IMR-90 (cell line): ENCODE data around the gene EIF3A. TPM values are rescaled to one million over a fixed set of nuclear protein-coding genes. Genes with fewer than 3 reads are reported as not detected.

Source experiments
- ATAC-seq: fragments of 200-7000 bp; cut with Tn5 transposase; 2 replicates; pipeline ENCODE4 v1.9.1; 2020; ENCODE audit warnings: low read depth, mild to moderate bottlenecking, moderate library complexity
- BruUV-seq: library from RNA; stranded (reverse); fragments of 400-500 nt; replicated peaks from 2 replicates; lab custom pipeline; 2021; lab: Mats Ljungman, UMichigan
- CTCF ChIA-PET: fragments of 300-600 bp; formaldehyde crosslinking; extraction: SDS; loops from one replicate; lab custom pipeline; 2021; ENCODE audit warnings: antibody characterized with exemption; lab: Yijun Ruan, JAX
- POLR2A ChIA-PET: fragments of 300-600 bp; sonication (Branson Sonifier 250); formaldehyde crosslinking; loops from one replicate; lab custom pipeline; 2022; ENCODE audit warnings: antibody characterized with exemption; ENCODE audit not compliant: unreplicated experiment; lab: Charles Lee
- DNase-seq: peaks from one replicate; pipeline ENCODE4 v3.0.0; 2013
- H2AFZ ChIP-seq: replicated peaks from 2 replicates; pipeline ENCODE3; 2013; ENCODE audit warnings: low read length, mild to moderate bottlenecking; ENCODE audit not compliant: poor library complexity
- H2AK5ac ChIP-seq: 2 replicates; pipeline ENCODE4 v1.6.1; 2013; ENCODE audit warnings: low read depth, low read length, inconsistent platforms
- H2AK9ac ChIP-seq: replicated peaks from 2 replicates; pipeline ENCODE3; 2013; ENCODE audit warnings: mild to moderate bottlenecking, low read depth, low read length, moderate library complexity; ENCODE audit not compliant: poor library complexity
- H2BK120ac ChIP-seq: 2 replicates; pipeline ENCODE4 v1.6.1; 2013; ENCODE audit warnings: low read depth, low read length, inconsistent platforms
- H2BK15ac ChIP-seq: 3 replicates; pipeline ENCODE4 v1.6.1; 2013; ENCODE audit warnings: low read depth, low read length, inconsistent platforms
- H2BK20ac ChIP-seq: 2 replicates; pipeline ENCODE4 v1.6.1; 2013; ENCODE audit warnings: low read depth, mild to moderate bottlenecking, inconsistent platforms, low read length, moderate library complexity
- H2BK5ac ChIP-seq: 2 replicates; pipeline ENCODE4 v1.6.1; 2013; ENCODE audit warnings: mild to moderate bottlenecking, low read depth, low read length, inconsistent platforms; ENCODE audit not compliant: poor library complexity, severe bottlenecking
- H3K14ac ChIP-seq: replicated peaks from 2 replicates; pipeline ENCODE4 v1.6.1; 2013; ENCODE audit warnings: low read depth, low read length, inconsistent platforms
- H3K18ac ChIP-seq: 2 replicates; pipeline ENCODE4 v1.6.1; 2013; ENCODE audit warnings: low read depth, low read length, control low read depth
- H3K23ac ChIP-seq: 2 replicates; pipeline ENCODE4 v1.6.1; 2013; ENCODE audit warnings: low read depth, low read length, inconsistent platforms
- H3K27ac ChIP-seq: 2 replicates; pipeline ENCODE4 v1.5.1; 2013; ENCODE audit warnings: mild to moderate bottlenecking, control low read depth, low read length; ENCODE audit not compliant: insufficient read depth
- H3K27me3 ChIP-seq: 2 replicates; pipeline ENCODE4 v1.6.1; 2013; ENCODE audit warnings: low read length; ENCODE audit not compliant: control insufficient read depth, insufficient read depth
- H3K36me3 ChIP-seq: 2 replicates; pipeline ENCODE4 v1.6.1; 2013; ENCODE audit warnings: low read length, mixed read lengths; ENCODE audit not compliant: control insufficient read depth, insufficient read depth
- H3K4ac ChIP-seq: 2 replicates; pipeline ENCODE4 v1.6.1; 2013; ENCODE audit warnings: low read depth, low read length, inconsistent platforms
- H3K4me1 ChIP-seq: 2 replicates; pipeline ENCODE4 v1.6.1; 2013; ENCODE audit warnings: low read length, mixed read lengths; ENCODE audit not compliant: control insufficient read depth, insufficient read depth
- H3K4me2 ChIP-seq: 2 replicates; pipeline ENCODE4 v1.6.1; 2013; ENCODE audit warnings: low read depth, mild to moderate bottlenecking, control low read depth, low read length, moderate library complexity
- H3K4me3 ChIP-seq: 2 replicates; pipeline ENCODE4 v1.5.1; 2013; ENCODE audit warnings: low read depth, mild to moderate bottlenecking, control low read depth, low read length, moderate library complexity; ENCODE audit not compliant: insufficient read depth
- H3K56ac ChIP-seq: 2 replicates; pipeline ENCODE4 v1.6.1; 2013; ENCODE audit warnings: low read length, inconsistent platforms; ENCODE audit not compliant: insufficient read depth; ENCODE audit errors: extremely low read depth
- H3K79me1 ChIP-seq, 2 experiments: 2 replicates each; pipeline ENCODE4 v1.6.1; 2013; ENCODE audit warnings: low read length in 2 of 2, inconsistent platforms in 1 of 2, low read depth in 1 of 2
- H3K9ac ChIP-seq: 2 replicates; pipeline ENCODE4 v1.6.1; 2013; ENCODE audit warnings: low read depth, low read length, control low read depth
- H3K9me1 ChIP-seq: 2 replicates; pipeline ENCODE4 v1.6.1; 2013; ENCODE audit warnings: low read length, inconsistent platforms; ENCODE audit not compliant: insufficient read depth
- H3K9me3 ChIP-seq: 2 replicates; pipeline ENCODE4 v1.6.1; 2013; ENCODE audit warnings: low read length; ENCODE audit not compliant: control insufficient read depth, insufficient read depth
- H4K20me1 ChIP-seq: 2 replicates; pipeline ENCODE4 v1.6.1; 2013; ENCODE audit warnings: low read length, inconsistent platforms; ENCODE audit not compliant: insufficient read depth
- H4K5ac ChIP-seq: 2 replicates; pipeline ENCODE4 v1.6.1; 2013; ENCODE audit warnings: mild to moderate bottlenecking, low read depth, low read length, control low read depth
- H4K8ac ChIP-seq, 2 experiments: 2 replicates each; pipeline ENCODE4 v1.6.1; 2013; ENCODE audit warnings: low read depth in 2 of 2, low read length in 2 of 2, control low read depth in 1 of 2, inconsistent platforms in 1 of 2
- H4K91ac ChIP-seq: 2 replicates; pipeline ENCODE4 v1.6.1; 2013; ENCODE audit warnings: low read depth, low read length, inconsistent platforms; ENCODE audit not compliant: insufficient read depth
- RAD21 ChIP-seq: IDR thresholded peaks from 2 replicates; pipeline ENCODE4 v1.6.1; 2012; ENCODE audit warnings: low read length, improper control_type of control experiment
- RCOR1 ChIP-seq: IDR thresholded peaks from 2 replicates; pipeline ENCODE4 v1.6.1; 2012; ENCODE audit warnings: mild to moderate bottlenecking, low read length, improper control_type of control experiment; ENCODE audit not compliant: insufficient replicate concordance
- USF2 ChIP-seq: fragments of 150-350 bp; IDR thresholded peaks from 2 replicates; pipeline ENCODE4 v1.6.1; 2017; ENCODE audit warnings: mild to moderate bottlenecking, antibody characterized with exemption, low read length, low read depth
- WGBS, 2 experiments: methylation state at CpG; one replicate each; pipeline versions ENCODE4 v1.1.5 to v1.1.7; 2013; ENCODE audit warnings: missing lambda C conversion rate in 2 of 2; ENCODE audit not compliant: insufficient read length in 1 of 2; ENCODE audit errors: extremely low coverage in 2 of 2; 5-methylcytosine and 5-hydroxymethylcytosine counted together
- dilution Hi-C: fragments of 300-500 bp; cut with HindIII; formaldehyde crosslinking; loops from one replicate; pipeline ENCODE4 v1.14.3; 2018; ENCODE audit warnings: low sequenced_read_pairs; ENCODE audit not compliant: unreplicated experiment
- in situ Hi-C: fragments of 300-500 bp; cut with MboI; formaldehyde crosslinking; loops from 3 replicates; pipeline ENCODE4 v1.14.3; 2019; ENCODE audit warnings: low sequenced_read_pairs, inconsistent platforms, mixed read lengths
- intact Hi-C: fragments of 100-400 bp; cut with micrococcal nuclease; formaldehyde crosslinking; loops from 2 replicates; pipeline ENCODE4 v1.10.0; 2022
- polyA plus RNA-seq, 3 experiments: library from polyadenylated mRNA; depleted of rRNA; stranded (reverse); fragments of >200 nt; gene quantifications; 2 replicates each; pipeline ENCODE4 v1.2.3, GENCODE V29; 2012; ENCODE audit warnings: low replicate concordance in 1 of 3
- total RNA-seq: library from RNA; depleted of rRNA; stranded (reverse); fragments of >200 nt; gene quantifications from 2 replicates; pipeline ENCODE4 v1.2.3, GENCODE V29; 2012

Gene EIF3A
- total and polyA plus RNA-seq, 2 of the 4 experiments (the other 2 are of a cell fraction) = 49.6 to 145 TPM

DNA sequence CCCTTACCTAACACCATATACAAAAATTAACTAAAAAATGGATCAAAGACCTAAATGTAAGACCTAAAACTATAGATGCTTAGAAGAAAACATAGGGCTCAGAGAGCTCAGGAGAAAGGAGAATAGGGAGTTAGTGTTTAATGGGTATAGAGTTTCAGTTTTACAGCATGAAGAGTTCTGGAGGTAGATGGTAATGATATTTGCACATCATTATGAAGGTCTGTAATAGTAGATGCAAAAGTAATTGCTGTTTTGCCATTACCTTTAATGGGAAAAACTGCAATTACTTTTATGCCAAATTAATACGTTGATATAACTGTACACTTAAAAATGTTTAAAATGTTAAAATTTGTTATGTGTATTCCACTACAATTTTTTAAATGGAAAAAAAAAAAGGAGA lies 90.3 kb downstream of the EIF3A start:
- Histone ChIP-seq H3K9me3 (peaks cover 3% of the 10 kb centered on the region), H4K5ac (no peak overlapping the region), H3K4me2 (no peak overlapping the region), H3K9ac (no peak overlapping the region), H2AK5ac (no peak overlapping the region), H3K14ac (no peak overlapping the region), H4K91ac (no peak overlapping the region), H3K9me1 (no peaks in the 10 kb centered on the region), H3K4ac (no peak overlapping the region), H3K4me3 (no peak overlapping the region), H2BK15ac (no peak overlapping the region), H3K56ac (no peak overlapping the region), H2AFZ (no peak overlapping the region), H2BK5ac (no peak overlapping the region), H3K79me1 (no peaks in the 10 kb centered on the region), H4K20me1 (no peaks in the 10 kb centered on the region), H3K27ac (no peak overlapping the region), H4K8ac (no peak overlapping the region), H3K23ac (no peak overlapping the region), H2AK9ac (no peak overlapping the region), H3K4me1 (no peaks in the 10 kb centered on the region), H3K18ac (no peak overlapping the region), H2BK120ac (no peak overlapping the region), H3K36me3 (no peaks in the 10 kb centered on the region), H2BK20ac (no peak overlapping the region), H3K27me3 (peaks cover 30% of the 10 kb centered on the region)
- no CpG with 5 or more reads among the region's 1 CpG for WGBS, 2 experiments
- ChIA-PET CTCF (no interaction called here), POLR2A (no interaction called here)
- BruUV-seq = no TSS peak
- DNase-seq (no peak), ATAC-seq (no peak)
- dilution Hi-C loops = no loop called here
- intact Hi-C loops = no loop called here
- TF ChIP-seq RAD21 = no peak
- TF ChIP-seq USF2 = no peak
- no peak for TF ChIP-seq RCOR1
- in situ Hi-C loops = no loop called here
